Spinal cord (tissue), 10 donors: ENCODE data around the gene OR1L8. TPM values are rescaled to one million over a fixed set of nuclear protein-coding genes. Genes with fewer than 3 reads are reported as not detected.
"Not testable (repeated sequence)": the region's sequence is repeated elsewhere in the genome, so short reads cannot be mapped to it uniquely, and the experiment has no call there.

Source experiments
- DNase-seq, 6 donors: peaks; one replicate each; pipeline versions ENCODE4 v3.0.0 to v3.0.0-alpha.2; 2013 to 2015; ENCODE audit warnings: low spot score in 6 of 6, low read depth in 4 of 6
- H3K27ac ChIP-seq: one replicate; pipeline ENCODE4 v1.5.1; 2013; ENCODE audit warnings: low read depth, low read length, control low read depth
- H3K27me3 ChIP-seq: one replicate; pipeline ENCODE4 v1.6.1; 2013; ENCODE audit warnings: low read length; ENCODE audit not compliant: control insufficient read depth, insufficient read depth
- H3K36me3 ChIP-seq: one replicate; pipeline ENCODE4 v1.6.1; 2013; ENCODE audit warnings: low read length; ENCODE audit not compliant: control insufficient read depth, insufficient read depth
- H3K4me1 ChIP-seq: one replicate; pipeline ENCODE4 v1.6.1; 2013; ENCODE audit warnings: low read length; ENCODE audit not compliant: control insufficient read depth, insufficient read depth
- H3K4me3 ChIP-seq: one replicate; pipeline ENCODE4 v1.5.1; 2013; ENCODE audit warnings: low read depth, low read length, control low read depth
- H3K9me3 ChIP-seq: one replicate; pipeline ENCODE4 v1.6.1; 2013; ENCODE audit warnings: low read length; ENCODE audit not compliant: control insufficient read depth, insufficient read depth
- WGBS: methylation state at CpG from one replicate; pipeline ENCODE4 v1.1.5; 2013; ENCODE audit warnings: missing lambda C conversion rate; ENCODE audit not compliant: insufficient coverage; 5-methylcytosine and 5-hydroxymethylcytosine counted together
- long read RNA-seq, 4 donors: transcript quantifications; one replicate each; lab custom pipeline, GENCODE V29; 2026
- polyA plus RNA-seq, 2 donors: library from polyadenylated mRNA; unstranded; fragments of 120-200 nt; gene quantifications; one replicate each; pipeline ENCODE4 v1.2.1, GENCODE V29; 2013; ENCODE audit not compliant: insufficient read length in 2 of 2
- total RNA-seq, 2 donors: library from RNA; depleted of rRNA in 1 of 2; stranded (reverse); fragments of 120-200 nt in 1 of 2; fragments of >200 nt in 1 of 2; gene quantifications; one replicate each; pipeline versions ENCODE4 v1.2.3 to v1.2.4, GENCODE V29; 2013 to 2014
- donor health status: healthy.

OR1L8 gene, protein sequence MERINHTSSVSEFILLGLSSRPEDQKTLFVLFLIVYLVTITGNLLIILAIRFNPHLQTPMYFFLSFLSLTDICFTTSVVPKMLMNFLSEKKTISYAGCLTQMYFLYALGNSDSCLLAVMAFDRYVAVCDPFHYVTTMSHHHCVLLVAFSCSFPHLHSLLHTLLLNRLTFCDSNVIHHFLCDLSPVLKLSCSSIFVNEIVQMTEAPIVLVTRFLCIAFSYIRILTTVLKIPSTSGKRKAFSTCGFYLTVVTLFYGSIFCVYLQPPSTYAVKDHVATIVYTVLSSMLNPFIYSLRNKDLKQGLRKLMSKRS
- total RNA-seq (under 1 TPM in 1 of 2 donors, not detected in 1; 0.22 TPM), polyA plus RNA-seq (under 1 TPM in 1 of 2 donors, not detected in 1; 0.26 TPM)
- long read RNA-seq, donor 1, result 0 reads
- long read RNA-seq, donor 2, result 0 reads
- long read RNA-seq, donor 3, result 0 reads
- long read RNA-seq, donor 4, result 0 reads

- not testable (repeated sequence) for H3K27ac ChIP-seq, H3K36me3 ChIP-seq, DNase-seq, H3K27me3 ChIP-seq, H3K4me1 ChIP-seq, H3K9me3 ChIP-seq, H3K4me3 ChIP-seq
- 80% methylated on average over 3 of the region's 8 CpGs for WGBS
Measured at GRCh38 chr9:122583284-122583683, at the start of gene OR1L8. Gene OR1L8, minus strand, starts transcription at chr9:122583384. Its CDS starts 14,907 bp downstream, at chr9:122568477.

- 68% methylated on average over 4 of the region's 7 CpGs for WGBS
- H3K4me1 ChIP-seq, result no peaks in the 10 kb centered on the region
- H3K36me3 ChIP-seq, result no peaks in the 10 kb centered on the region
- no peak overlapping the region for H3K27ac ChIP-seq
- DNase-seq, result no peak
- no peaks in the 10 kb centered on the region for H3K27me3 ChIP-seq
- H3K4me3 ChIP-seq, result no peak overlapping the region
- H3K9me3 ChIP-seq, result no peaks in the 10 kb centered on the region
Measured at GRCh38 chr9:122619996-122620395, 36.8 kb upstream of the OR1L8 start.

GRCh38 chr9:122614362-122614761, 31.2 kb upstream of the OR1L8 start, which contains the start of gene OR1Q1:
Gene OR1Q1, plus strand, starts transcription at chr9:122614738. Its CDS starts 0 bp downstream, at chr9:122614738.
- no peak within 1 kb of the TSS for H3K4me3 ChIP-seq
- H3K27ac ChIP-seq, result no peak within 1 kb of the TSS
- H3K9me3 ChIP-seq, result no peaks in the 10 kb centered on the region
- H3K27me3 ChIP-seq, result peaks cover 2% of the 10 kb centered on the region
- H3K36me3 ChIP-seq, result no peaks in the 10 kb centered on the region
- H3K4me1 ChIP-seq, result no peaks in the 10 kb centered on the region
- DNase-seq, result no peak
- WGBS, result no CpG with 5 or more reads among the region's 1 CpG

- no peak for DNase-seq
- Histone ChIP-seq H3K27ac (no peak overlapping the region), H3K36me3 (no peaks in the 10 kb centered on the region), H3K9me3 (no peaks in the 10 kb centered on the region), H3K4me3 (no peak overlapping the region), H3K4me1 (no peaks in the 10 kb centered on the region), H3K27me3 (peaks cover 2% of the 10 kb centered on the region)
- 56% methylated on average over 3 of the region's 4 CpGs for WGBS
Measured at GRCh38 chr9:122609804-122610203, 26.6 kb upstream of the OR1L8 start.

DNA sequence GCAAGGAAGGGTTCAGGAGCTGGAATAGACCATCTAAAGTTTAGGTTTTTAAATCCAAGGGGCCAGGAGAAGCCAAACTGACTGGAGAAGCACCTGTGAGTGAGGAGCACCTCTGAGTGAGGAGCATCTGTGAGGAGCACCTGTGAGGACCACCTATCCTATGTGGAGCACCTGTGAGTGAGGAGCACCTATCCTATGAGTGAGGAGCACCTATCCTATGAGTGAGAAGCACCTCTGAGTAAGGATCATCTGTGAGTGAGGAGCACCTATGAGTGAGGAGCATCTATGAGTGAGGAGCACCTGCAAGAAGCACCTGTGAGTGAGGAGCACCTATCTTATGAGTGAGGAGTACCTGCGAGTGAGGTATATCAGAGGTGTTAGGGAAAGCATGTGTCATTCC, 23.4 kb upstream of the OR1L8 start:
- 75% methylated on average over 1 of the region's 1 CpG for WGBS
- Histone ChIP-seq H3K4me1 (no peaks in the 10 kb centered on the region), H3K4me3 (no peak overlapping the region), H3K27me3 (peaks cover 2% of the 10 kb centered on the region), H3K9me3 (no peaks in the 10 kb centered on the region), H3K36me3 (no peaks in the 10 kb centered on the region), H3K27ac (no peak overlapping the region)
- DNase-seq, result no peak

DNA sequence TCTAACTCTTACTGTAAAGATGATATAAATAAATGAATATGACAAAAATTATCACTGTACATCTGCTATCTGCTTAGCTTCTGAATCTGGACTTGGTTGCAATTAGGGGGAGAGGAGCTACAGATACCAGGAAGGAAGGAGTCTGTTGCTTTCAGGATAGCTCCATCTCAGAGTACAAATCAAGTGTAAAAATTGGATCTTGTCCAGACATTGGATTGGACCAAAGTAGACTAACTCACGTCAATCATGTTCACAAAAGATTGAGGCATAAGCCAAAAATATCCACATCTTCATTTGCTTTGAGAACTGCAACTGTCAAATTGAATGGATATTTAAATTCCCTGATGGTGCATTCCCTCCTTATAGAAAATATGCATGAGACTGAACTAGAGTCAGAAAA, 22.5 kb upstream of the OR1L8 start:
- Histone ChIP-seq H3K9me3 (no peaks in the 10 kb centered on the region), H3K27ac (no peak overlapping the region), H3K27me3 (no peaks in the 10 kb centered on the region), H3K4me3 (no peak overlapping the region), H3K36me3 (no peaks in the 10 kb centered on the region), H3K4me1 (no peaks in the 10 kb centered on the region)
- 80% methylated on average over 1 of the region's 1 CpG for WGBS
- peak in 1 of 6 donors; percentile 25 for DNase-seq

DNA sequence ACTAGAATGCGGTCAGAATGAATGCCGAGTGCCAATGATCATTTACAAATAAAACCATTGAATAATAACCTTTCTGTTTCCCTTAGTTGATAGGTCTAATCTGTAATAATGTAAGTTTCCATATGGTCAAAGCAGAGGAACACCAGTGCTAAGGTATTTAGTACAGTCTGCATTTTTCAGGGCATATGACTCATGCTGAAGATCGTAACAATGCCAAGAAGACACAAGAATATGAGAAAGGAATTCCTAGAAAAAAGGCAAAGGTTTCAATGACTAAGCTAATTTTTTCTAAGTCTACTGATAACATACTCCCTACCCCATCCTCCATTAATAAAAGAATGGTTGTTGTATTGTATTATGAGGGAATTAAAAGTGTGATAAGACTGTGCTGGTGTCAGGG, 2.8 kb downstream of the OR1L8 start:
- WGBS, result no CpG with 5 or more reads among the region's 3 CpGs
- Histone ChIP-seq H3K4me1 (no peaks in the 10 kb centered on the region), H3K27ac (no peak overlapping the region), H3K9me3 (no peaks in the 10 kb centered on the region), H3K4me3 (no peak overlapping the region), H3K36me3 (no peaks in the 10 kb centered on the region), H3K27me3 (no peaks in the 10 kb centered on the region)
- no peak for DNase-seq

DNA sequence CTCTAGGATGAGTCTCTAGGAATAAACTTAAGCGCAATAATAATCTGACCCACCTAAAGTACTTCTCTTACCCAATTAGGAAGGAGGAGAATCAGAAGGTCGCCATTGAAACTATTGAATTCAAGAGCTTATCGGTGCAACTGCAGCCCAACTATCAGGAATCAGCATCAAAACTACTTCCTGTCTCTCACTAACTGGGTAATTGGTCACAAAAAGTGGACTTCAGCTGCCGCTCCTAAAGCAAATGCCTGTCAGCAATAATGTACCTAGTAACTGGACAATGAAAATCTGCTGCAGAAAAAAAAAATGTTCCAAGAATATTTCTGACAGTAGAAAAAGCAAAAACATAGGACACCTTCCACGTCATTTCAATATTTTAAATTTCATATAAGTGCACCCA, 3.3 kb downstream of the OR1L8 start:
- H3K4me3 ChIP-seq, result no peak overlapping the region
- no peaks in the 10 kb centered on the region for H3K27me3 ChIP-seq
- no peaks in the 10 kb centered on the region for H3K36me3 ChIP-seq
- DNase-seq, result no peak
- 100% methylated on average over 1 of the region's 5 CpGs for WGBS
- H3K27ac ChIP-seq, result no peak overlapping the region
- H3K4me1 ChIP-seq, result no peaks in the 10 kb centered on the region
- no peaks in the 10 kb centered on the region for H3K9me3 ChIP-seq

- DNase-seq, result no peak
- Histone ChIP-seq H3K4me1 (no peaks in the 10 kb centered on the region), H3K27me3 (no peaks in the 10 kb centered on the region), H3K9me3 (no peaks in the 10 kb centered on the region), H3K4me3 (no peak overlapping the region), H3K27ac (no peak overlapping the region), H3K36me3 (no peaks in the 10 kb centered on the region)
- WGBS, result 68% methylated on average over 2 of the region's 2 CpGs
Measured at GRCh38 chr9:122572456-122572855, 10.7 kb downstream of the OR1L8 start.

DNA sequence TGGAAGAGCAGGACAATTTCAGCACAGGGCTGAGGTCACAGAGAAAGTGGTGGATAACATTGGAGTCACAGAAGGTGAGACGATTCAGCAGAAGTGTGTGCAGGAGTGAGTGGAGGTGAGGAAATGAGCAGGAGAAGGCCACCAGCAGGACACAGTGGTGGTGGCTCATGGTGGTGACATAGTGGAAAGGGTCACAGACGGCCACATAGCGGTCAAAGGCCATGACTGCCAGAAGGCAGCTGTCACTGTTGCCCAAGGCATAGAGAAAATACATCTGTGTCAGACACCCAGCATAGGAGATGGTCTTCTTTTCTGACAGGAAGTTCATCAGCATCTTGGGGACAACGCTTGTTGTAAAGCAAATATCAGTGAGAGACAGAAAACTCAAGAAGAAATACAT, 15.3 kb downstream of the OR1L8 start:
- no peaks in the 10 kb centered on the region for H3K36me3 ChIP-seq
- H3K27ac ChIP-seq, result no peak overlapping the region
- H3K4me1 ChIP-seq, result no peaks in the 10 kb centered on the region
- no peaks in the 10 kb centered on the region for H3K9me3 ChIP-seq
- no peak overlapping the region for H3K4me3 ChIP-seq
- DNase-seq, result no peak
- H3K27me3 ChIP-seq, result no peaks in the 10 kb centered on the region
- 88% methylated on average over 4 of the region's 4 CpGs for WGBS
